RKO (cell line): ENCODE results near the gene CABLES1.

Source experiments
- DNase-seq: peaks from one replicate; pipeline ENCODE4 v3.0.0-alpha.2; 2016; ENCODE audit warnings: low spot score

CABLES1 gene

DNA sequence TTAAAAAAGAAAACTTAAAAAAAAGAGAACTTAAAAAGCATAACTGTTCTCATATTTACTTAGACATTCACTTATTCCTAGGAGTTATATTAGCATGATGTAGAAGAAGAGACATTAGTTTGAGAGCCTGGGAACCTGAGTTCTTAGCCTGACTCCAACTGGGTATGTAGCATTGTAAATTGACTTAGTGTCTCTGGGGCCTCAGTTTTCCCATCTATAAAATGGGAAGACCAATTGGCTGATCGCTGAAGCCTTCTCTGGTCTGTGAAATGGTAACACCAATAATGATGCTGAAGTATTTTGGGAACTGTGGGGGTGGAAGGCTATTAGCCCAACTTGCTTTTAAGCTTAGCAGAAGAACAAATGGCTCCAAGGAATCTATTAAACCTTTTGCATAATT is 55.9 kb downstream of the CABLES1 start:
- DNase-seq: no peak

DNA sequence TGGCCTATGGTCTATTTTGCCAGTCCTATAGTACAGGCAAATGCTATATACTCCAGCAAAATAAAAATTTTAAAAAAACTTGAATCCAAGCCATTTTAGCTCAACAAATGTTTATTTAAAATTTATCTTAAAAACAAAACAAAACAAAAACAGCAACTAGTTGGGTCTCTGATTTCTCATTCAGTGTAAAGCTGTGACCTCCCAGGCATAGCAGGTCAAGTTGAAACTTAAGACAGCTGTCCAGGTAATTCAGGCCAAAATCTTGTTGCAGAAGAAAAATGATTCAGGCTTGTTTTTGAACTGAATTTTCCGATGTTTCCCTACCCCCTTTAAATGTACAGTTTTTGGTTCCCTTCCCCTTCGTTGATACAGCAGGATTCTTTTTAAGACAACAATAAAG is 58.5 kb downstream of the CABLES1 start:
- no peak for DNase-seq

DNA sequence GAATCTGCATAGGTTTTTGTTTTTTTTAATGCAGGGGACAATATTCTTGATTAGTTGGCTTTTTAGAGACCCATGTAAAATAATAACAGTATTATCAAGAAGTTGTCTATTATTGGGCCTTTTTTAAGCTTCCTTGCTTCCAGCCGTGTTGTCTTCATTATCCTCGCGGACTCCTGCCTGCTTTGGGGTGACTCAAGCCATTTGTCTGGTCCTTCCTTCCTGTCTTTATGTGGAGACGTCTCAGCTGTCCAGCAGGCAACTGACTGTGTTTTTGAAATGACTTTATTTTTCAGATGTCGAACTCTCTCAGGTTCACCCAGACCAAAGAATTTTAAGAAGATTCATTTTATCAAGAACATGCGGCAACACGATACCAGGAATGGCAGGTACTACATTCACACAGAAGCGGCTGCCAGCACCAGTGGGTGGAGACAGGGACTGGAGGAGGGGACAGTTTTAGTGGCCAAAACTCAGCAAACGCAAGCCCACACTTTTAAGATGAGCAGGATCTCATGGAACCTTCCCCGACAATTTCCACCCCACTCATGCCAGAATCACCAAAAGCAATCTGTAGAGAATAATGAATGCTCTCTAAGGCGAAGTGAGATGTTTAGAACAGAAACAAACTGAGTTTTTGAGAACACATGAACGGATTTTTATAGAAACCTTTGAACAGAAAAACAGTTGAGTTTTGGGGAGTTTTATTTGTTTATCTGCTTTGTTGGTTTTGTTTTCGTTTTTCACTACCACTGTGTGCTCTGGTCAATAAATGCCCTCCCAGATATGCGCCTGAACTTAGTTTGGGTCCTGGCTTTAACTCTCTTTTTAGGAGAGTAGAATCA is 59.1 kb downstream of the CABLES1 start:
- no peak for DNase-seq

DNA sequence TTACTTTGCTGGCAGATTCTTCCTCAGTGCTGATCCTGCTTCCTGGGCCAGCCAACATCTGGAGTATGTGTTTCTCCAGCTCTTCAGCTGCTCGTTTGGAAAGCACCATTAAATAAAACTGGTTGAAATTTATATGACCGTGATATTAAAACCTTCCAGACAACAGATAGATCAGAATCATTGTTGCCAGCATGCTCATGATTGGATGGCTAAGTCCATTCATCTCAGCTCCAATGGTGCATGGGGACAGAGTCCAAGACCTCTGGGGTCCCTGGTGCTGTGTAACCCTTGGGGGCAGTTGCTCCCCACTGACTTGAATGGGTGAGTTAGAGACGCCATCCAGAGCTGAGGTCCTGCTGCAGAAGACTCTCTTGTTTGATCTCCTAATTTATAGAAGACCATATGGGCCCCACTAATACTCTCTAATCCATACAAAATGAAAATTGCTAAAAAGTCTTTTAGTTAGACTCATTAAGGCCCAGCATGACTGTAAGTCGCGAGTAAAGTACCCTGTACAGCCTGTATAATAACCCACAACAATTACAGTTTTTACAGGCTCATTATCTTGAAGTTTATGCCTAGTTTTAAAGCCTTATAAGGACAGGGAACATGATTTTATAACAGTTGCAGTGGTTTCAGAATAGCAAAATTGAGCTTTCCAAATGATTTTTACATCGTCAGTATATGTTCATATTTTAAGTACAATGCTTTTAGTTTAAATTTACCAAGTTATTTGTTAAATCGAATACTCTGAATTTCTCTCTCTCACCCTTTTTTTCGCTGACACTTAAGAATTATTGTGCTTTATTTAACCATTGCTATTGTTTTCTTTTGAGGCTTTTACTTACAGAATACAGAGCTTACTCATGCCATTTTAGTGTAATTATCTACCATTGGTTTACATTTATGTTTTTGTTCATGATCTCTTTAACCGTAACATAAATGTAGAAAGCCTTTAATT is 60.0 kb downstream of the CABLES1 start:
- DNase-seq: no peak

DNA sequence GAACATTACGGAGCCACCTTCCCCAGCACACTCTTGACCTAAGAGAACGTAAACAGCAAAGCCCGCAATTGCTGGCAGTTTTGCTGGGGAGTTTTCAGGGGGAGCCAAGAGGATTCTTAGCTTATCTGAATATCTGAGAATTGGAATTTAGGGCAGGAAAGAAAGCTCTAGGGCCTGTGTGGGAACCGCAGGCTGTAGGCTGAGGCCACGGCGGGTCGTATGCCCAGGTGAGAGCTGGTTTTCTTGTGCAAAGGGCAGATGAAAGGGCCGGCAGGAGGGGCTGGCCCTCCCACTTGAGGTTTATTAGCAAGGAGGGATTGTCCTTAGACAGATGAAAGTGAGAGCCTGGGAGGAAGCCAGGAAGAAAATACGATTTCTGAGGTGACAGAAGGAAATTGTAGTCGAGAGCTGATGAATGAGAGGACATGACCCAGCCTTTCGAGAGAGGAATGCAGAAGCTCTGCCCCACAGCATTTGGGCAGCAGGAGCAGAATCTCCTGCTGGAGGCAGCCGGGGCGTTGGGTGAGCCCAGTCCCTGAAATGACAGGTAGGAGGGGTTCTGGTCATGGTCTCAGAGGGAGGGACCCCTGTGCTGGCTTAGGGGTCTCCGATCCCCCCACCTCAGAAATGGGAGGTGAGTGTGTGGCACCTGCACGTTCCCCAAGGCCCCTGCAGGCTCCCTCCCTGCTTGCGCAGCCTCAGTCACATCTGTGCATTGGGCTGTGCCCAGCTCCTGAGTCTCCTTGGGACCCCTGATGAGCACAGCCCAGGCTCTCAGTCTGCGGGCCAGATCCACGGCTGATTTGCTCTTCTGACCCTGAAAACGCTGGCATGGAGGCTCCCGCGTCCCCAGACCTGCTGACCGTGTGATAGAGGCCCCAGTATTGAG is 61.1 kb downstream of the CABLES1 start:
- DNase-seq: no peak

DNA sequence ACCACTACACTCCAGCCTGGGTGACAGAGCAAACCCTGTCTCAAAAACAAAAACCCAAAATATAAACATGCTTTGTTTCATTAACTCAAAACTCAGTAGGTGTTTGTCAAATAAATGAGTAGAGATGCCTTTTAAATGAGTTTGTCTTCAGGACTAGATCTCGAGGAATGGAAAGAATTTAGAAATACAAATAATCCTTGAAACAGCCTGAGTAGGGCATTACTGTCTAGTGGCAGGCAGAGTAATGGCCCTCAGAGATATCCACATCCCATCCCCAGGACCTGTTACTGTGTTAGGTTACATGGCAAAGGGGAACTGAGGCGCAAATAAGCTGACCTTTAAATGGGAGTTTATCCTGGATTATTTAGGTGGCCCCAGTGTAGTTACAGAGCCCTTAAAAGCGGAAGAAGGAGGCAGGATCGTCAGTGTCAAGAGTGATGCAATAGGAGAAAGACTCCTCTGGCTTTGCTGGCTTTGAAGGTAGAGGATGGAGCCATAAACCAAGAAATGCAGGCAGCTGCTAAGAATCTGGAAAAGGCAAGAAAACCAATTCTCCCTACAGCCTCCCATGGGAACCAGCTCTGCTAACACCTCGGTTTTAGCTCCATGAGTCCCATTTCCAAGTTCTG is 63.0 kb downstream of the CABLES1 start:
- DNase-seq: no peak

DNA sequence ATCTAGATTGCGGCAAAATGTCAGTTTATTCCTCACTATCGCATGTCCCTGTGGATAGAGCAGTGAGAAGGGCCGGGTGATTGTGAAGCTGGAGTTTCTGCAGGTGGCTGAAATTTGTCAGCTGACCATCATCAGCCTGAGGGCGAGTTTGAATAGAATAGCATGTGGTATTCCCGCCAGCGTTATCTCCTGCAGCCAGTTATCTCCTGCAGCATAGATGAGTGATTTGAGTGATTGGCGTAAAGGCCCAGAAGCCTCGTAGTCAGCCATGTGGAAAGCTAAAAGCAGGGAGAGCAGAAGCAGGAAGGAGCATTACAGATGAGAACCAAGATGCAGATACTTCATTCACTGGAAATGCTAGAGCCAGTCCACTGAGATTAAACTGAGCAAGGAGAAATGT is 65.5 kb downstream of the CABLES1 start:
- DNase-seq: no peak

DNA sequence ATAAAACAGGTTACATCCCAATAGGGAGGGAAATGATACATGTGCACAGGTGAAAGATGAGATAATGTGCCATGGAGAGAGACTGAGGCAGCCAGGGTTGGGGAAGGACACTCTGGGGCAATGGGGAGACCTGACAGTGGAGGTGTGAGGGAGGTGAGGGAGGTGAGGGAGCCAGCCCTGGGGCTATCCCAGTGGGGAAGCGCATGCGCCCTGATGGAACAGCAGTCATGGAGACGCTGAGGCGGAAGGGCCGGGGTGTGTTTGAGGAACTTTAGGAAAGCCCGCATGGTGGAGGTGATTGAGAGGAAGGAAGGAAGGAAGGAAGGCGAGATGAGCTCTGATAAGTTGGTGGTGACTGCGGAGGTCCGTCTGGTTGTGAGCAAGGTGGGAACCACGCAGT is 66.5 kb downstream of the CABLES1 start:
- no peak for DNase-seq

DNA sequence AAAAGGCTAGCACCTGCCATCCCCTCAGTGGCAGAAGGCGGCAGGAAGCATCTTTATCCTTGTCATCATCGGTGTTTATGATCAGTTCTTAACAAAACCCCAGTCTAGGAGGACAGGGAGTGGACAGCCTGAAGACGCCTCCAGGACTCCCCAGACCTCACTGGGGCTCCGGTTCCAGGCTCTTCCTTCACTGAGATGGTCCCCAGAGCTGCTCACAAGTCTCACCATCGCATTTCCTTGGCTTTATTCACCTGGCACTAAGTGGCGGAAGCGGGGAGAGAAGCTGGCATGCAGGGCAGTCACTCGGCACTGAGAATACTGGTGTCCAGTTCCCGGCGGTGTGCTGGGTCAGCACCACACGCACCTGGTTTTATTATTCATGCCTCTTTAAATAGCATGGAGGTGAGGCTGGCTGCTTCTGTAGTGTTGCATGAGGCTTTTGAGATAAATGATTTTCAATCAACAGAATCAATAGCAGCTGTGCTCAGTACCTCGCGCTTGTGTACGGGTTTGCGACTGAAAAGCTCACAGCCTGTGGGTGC is 68.7 kb downstream of the CABLES1 start:
- no peak for DNase-seq

DNA sequence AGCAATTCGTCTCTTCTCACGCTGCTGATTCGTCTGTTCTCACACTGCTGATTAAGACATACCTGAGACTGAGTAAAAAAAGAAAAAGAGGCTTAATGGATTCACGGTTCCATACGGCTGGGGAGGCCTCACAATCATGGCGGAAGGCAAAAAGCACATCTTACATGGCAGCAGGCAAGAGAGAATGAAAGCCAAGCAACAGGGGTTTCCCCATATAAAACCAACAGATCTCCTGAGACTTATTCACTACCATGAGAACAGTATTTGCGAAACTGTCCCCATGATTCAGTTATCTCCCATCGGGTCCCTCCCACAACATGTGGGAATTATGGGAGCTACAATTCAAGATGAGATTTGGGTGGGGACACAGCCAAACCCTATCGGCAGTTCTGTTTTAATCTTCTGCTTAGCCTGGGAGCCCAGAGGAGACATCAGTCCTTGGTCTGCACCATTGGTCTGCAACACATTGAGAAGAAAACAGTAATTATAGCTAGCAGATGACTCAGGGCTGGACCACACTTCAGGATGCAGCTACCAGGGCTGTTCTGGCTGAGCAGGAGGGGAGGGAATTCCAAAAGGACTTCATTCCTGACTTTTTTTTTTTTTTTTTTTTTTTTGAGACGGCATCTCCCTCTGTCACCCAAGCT is 69.4 kb downstream of the CABLES1 start:
- DNase-seq: no peak

DNA sequence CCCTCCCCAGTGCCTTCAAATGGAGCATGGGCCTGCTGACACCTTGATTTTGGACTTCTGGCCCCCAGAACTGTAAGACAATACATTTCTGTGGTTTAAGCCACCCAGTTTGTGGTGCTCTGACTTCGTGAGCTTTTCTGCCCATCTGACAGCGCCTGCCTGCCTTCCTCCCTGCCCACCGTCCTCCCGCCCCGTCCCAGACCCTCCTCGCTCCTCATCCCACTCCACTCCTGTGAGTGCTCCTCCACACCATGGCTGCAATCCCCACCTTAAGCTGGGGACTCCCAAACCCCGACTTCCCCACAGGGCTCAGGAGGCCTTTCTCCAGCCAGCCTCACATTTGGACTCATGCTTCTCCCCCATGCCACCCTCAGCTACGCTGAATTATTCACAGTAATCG is 70.7 kb downstream of the CABLES1 start:
- no peak for DNase-seq

DNA sequence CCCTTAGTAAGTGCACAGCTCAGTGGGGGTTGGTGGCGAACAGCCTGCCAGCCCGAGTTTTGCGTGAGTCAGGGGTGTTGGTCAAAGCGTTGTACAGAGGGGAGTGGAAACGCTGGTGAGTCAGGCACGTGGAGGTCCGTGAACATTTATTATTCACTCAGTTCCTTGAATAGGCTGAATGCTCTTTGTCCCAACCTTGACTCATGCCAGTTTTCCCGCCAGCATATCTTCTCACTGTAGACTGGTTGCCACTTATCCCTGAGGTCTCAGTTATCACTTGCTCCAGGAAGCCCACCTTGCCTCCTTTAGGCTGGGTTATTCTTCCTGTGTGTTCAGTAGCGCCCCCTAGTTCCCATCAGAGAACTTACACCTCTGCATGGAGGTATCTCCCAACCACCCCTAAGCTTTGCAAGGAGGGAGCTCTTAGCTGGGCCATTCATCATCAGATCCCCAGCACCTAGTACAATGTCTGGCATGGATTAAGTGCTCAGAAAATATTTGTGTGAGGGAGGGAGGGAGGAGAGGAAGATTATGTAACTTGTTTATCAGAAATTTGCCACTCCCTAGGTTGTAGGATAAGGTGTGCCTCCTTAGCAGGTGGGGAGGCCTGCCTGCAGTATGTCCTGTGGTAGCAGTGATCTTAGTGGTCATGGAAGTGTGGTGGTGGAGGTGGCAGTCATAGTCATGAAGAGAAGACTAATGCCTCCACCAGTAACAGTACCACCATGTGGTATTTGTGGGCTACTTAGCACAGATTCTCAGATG is 72.1 kb downstream of the CABLES1 start:
- no peak for DNase-seq

DNA sequence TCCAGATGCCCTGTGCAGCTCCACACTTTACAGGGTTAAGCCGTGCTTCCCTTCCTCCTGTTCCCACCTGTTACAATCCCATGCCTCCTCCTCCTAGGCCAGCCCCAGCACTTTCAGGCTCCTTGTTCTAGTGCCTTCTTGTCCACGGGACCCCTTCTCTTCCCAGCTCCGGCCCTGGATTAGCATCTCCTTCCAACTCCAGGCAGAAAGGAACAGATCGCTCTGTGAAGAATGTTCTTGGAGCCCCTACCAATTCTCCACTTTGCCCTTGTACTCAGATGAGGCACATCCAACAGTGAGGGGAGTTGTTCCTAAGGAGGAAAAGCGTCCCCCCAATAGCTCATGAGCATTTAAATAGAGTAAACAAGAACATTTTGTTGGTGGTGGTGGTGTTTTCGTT is 72.7 kb downstream of the CABLES1 start:
- no peak for DNase-seq

DNA sequence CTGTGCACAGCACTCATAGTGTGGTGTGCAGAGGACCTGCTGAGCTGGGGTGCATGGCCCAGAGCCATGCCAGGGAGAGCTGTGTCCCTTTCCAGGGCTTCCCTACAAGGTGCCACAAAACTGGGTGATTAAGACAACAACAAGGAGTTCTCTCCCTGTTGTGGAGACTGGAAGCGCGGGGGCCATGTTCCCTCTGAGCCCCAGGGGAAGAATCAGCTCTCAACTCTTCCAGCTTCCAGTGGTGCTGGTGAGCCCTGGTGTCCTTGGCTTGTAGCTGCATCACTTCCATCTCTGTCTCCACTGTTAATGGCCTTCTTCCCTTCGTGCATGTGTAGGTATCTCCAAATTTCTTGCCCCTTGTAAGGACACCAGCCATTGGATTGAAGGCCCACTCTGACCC is 73.3 kb downstream of the CABLES1 start:
- DNase-seq: no peak

DNA sequence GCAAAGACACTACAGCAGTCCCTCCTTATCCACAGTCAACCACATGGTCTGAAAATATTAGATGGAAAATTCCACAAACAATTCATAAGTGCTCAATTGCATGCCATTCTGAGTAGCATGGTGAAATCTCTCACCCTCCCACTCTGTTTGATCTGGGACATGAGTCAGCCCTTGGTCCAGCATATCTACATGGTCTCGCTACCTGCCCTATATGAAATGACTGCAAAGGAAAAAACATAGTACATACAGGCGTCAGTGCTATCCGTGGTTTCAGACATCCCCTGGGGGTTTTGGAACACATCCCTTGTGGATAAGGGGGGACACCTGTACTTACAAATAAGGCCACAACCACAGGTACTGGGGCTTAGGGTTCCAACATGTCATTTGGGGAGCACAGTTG is 73.7 kb downstream of the CABLES1 start:
- DNase-seq: no peak

DNA sequence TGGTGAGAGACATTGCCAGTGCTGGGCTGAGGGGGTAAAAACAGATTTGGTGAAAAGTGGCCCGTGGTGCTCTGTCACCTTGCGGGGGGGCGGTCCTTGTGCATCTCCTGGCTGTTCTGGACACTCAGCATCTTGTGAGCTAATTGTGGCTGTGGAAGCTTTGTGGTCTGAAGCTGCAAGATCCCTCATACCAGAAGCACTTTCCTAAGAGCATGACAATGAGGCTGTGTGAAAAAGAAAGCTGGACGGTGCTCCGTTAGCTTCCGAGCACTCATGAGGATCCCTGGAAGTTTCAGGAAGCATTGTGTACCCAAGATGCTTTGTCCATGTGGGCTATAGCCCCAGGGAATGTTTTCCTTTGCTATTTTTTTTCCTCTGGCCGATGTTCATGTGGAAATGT is 74.5 kb downstream of the CABLES1 start:
- DNase-seq: no peak

DNA sequence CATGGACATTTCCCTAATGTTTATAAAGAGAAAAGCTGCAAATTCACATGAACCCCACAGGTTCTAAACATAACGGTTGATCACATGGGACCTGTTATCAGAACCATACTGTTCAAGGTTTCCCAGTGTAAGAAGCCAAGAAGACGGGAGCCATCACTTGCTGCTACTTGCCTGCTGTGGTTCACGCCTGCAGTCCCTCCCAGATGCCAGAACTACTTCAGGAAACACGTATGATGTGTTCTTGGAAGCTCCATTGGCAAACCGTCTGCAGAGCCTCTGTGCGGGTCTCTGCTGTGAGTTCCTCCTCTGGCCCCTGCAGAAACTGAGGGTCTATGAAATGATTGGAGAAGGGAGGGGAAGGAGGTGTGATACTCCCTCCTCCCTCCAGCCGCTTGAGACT is 75.2 kb downstream of the CABLES1 start:
- no peak for DNase-seq

DNA sequence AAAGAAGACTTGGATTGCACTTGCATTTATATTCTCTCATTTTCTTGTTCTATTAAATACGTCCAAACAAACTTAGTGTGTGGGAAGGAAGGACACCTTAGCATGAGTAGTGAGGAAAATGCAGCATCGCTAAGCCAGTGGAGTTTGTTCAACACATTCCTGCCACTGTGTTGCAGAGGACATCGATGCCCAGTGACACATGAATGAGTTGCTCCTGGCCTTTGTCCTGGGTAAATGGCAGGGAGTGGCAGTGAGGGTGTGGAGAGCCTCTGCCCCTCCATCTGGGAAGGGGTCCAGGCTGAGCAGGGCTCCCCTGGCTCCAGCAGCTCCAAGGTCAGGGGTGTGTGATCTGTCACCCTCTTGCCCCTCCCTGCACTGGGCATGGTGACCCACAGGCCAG is 75.9 kb downstream of the CABLES1 start:
- DNase-seq: no peak

DNA sequence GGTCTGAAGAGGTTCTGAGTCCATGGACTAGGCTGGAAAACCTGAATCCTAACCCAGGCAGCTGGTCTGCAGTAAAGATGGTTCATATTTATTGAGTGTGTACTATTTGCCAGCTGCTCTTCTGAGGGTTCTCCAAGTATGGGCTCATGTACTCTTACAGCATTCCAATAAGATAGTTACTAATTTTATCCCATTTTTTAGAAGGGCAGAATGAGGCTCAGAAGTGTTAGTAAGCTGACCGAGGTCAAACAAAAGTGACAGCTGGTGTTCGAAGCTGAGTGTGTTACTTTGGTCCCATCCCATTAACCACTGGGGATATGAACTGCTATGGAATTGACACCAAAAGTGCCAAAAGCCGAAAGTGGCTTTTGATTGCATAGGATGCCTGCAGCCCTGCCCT is 76.9 kb downstream of the CABLES1 start:
- DNase-seq: no peak

DNA sequence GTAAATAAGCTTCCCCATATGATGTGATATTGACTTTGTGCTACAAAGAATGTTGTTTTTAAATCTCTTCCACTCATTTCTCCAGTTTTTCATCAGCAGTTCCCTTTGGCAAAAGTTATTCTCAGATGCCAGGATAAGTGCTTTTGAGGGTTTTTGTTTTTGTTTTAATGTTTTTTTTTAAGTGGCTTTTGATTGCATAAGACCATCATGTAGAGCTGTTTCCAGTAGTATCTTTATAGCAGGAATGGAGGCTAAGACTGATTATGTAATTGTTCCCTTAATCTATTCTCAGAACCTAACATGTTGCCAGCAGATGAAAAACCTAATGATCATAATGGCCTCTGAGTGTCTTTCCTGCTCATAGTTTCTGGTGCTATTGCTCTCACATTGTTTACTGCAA is 77.9 kb downstream of the CABLES1 start:
- no peak for DNase-seq
